Kidney (tissue), 14 donors: Measurements from ENCODE around the gene GFI1. TPM values are rescaled to one million over a fixed set of nuclear protein-coding genes. Genes with fewer than 3 reads are reported as not detected.

ENCODE experiments used
- DNase-seq, 5 donors: peaks; one replicate each; pipeline ENCODE4 v3.0.0-alpha.2; 2013 to 2020
- FAIRE-seq: peaks from 2 replicates; lab custom pipeline; 2012; peaks lifted over from hg19 to GRCh38; lab: Jason Lieb, UNC
- H3K27ac ChIP-seq, 2 donors: one replicate each; pipeline ENCODE4 v1.7.0; 2013; ENCODE audit warnings: low read depth in 2 of 2, low read length in 2 of 2, inconsistent platforms in 1 of 2
- H3K27me3 ChIP-seq: one replicate; pipeline ENCODE4 v1.7.1; 2013; ENCODE audit warnings: low read length, inconsistent platforms; ENCODE audit not compliant: control insufficient read depth, insufficient read depth
- H3K36me3 ChIP-seq, 3 donors: one replicate each; pipeline versions ENCODE4 v1.7.0 to v1.7.1; 2013; ENCODE audit warnings: low read length in 3 of 3, control low read depth in 1 of 3, inconsistent platforms in 1 of 3; ENCODE audit not compliant: insufficient read depth in 3 of 3, control insufficient read depth in 2 of 3
- H3K4me1 ChIP-seq, 3 donors: one replicate each; pipeline versions ENCODE4 v1.7.0 to v1.7.1; 2013; ENCODE audit warnings: low read length in 3 of 3, inconsistent platforms in 1 of 3, low read depth in 1 of 3; ENCODE audit not compliant: control insufficient read depth in 2 of 3, insufficient read depth in 2 of 3
- H3K4me3 ChIP-seq, 3 donors: one replicate each; pipeline versions ENCODE4 v1.7.0 to v1.8.1; 2013; ENCODE audit warnings: low read length in 3 of 3, control low read depth in 1 of 3, inconsistent platforms in 1 of 3
- H3K9ac ChIP-seq, 3 donors: one replicate each; pipeline versions ENCODE4 v1.7.0 to v1.7.1; 2013; ENCODE audit warnings: low read length in 3 of 3, control low read depth in 1 of 3, inconsistent platforms in 1 of 3
- H3K9me3 ChIP-seq, 3 donors: one replicate each; pipeline versions ENCODE4 v1.7.0 to v1.7.1; 2013; ENCODE audit warnings: low read length in 3 of 3, control low read depth in 1 of 3, inconsistent platforms in 1 of 3; ENCODE audit not compliant: control insufficient read depth in 2 of 3, insufficient read depth in 1 of 3
- CTCF ChIP-seq: IDR thresholded peaks from 3 replicates; pipeline ENCODE4 v1.5.1; 2012; ENCODE audit warnings: mild to moderate bottlenecking, moderate library complexity, borderline replicate concordance; ENCODE audit not compliant: insufficient read depth; ENCODE audit errors: extremely low read depth
- intact Hi-C: fragments of 100-400 bp; cut with DNase I; formaldehyde crosslinking; loops from one replicate; pipeline ENCODE4 v1.11.1; 2022
- polyA plus RNA-seq: library from polyadenylated mRNA; stranded (reverse); fragments of 350-450 nt; fragmentation: Illumina TruSeq; extraction: RNeasy Lipid Tissue Mini Kit (QIAGEN cat#74804); gene quantifications from one replicate; pipeline ENCODE4 v1.2.3, GENCODE V29; 2014; ENCODE audit warnings: low read depth, low replicate concordance; ENCODE audit not compliant: insufficient read depth
- total RNA-seq: library from RNA; stranded (reverse); fragmentation: NEBNext Ultra II Directional; extraction: Animal tissue kit (Norgen Biotek cat#: 25700); gene quantifications from one replicate; pipeline ENCODE4 v1.2.1, GENCODE V29; 2021
- donor health status: control.
- donor health status: control.
- donor health status: control.
- donor health status: control.
- donor health status: control.
- donor health status: DM: yes; HTN: yes; CAD: no.
- donor health status: Normal renal cell carcinoma (clear cell type).

The GFI1 gene
- total and polyA plus RNA-seq, 2 donors from 2014 or later = 0.17 to 3.8 TPM

DNA sequence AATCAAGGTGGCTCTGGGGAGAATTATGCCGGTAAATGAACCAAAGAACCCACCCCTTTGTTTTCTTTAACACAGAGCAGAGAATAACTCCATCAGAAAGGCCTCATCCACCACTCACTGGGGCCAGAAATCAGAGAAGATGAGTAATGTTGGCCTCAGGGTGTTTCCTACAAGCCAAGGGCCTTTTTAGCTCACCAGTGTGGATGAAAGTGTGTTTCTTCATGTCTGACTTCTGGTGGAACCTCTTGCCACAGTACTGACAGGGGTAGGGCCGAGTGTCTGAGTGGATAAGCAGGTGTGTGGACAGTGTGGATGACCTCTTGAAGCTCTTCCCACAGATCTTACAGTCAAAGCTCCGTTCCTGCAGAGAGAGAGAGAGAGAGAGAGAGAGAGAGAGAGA is 8.3 kb downstream of the GFI1 start:
- no peak for TF ChIP-seq CTCF
- H3K27ac ChIP-seq = no peak overlapping the region
- no peaks in the 10 kb centered on the region for H3K9me3 ChIP-seq
- no peak for DNase-seq
- H3K27me3 ChIP-seq = peaks cover 49% of the 10 kb centered on the region
- no peak for FAIRE-seq
- H3K36me3 ChIP-seq = no peaks in the 10 kb centered on the region
- H3K4me1 ChIP-seq = peaks cover 0 to 16% (median 14%) of the 10 kb centered on the region in 3 donors
- intact Hi-C loops = no loop called here
- H3K9ac ChIP-seq = no peak overlapping the region
- H3K4me3 ChIP-seq = no peak overlapping the region

DNA sequence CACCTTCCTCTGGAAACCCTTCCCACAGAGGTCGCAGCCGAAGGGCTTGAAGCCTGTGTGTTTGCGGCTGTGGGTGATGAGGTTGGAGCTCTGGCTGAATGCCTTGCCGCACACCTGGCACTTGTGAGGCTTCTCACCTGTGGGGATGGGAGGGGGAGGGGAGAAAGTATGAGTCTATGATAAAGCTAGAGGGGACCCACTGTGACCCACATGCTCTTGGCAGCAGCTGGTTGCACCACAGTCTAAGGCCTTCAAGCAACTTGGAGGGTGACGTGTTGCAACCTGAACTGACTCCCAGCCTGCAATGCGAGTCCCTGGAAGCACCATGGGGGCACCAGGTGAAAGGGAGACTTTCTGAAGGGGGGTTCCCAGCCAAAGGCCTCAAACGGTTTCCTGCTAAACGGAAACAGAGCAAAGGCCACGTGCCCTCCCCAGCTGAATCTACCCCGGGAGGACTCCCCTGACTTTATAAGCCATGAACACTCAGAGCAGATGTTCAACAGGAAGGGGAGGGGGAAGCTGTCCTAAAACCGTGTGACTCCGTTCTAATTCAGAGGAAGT is 10.6 kb downstream of the GFI1 start:
- FAIRE-seq = no peak
- no peak overlapping the region for H3K9ac ChIP-seq

DNA sequence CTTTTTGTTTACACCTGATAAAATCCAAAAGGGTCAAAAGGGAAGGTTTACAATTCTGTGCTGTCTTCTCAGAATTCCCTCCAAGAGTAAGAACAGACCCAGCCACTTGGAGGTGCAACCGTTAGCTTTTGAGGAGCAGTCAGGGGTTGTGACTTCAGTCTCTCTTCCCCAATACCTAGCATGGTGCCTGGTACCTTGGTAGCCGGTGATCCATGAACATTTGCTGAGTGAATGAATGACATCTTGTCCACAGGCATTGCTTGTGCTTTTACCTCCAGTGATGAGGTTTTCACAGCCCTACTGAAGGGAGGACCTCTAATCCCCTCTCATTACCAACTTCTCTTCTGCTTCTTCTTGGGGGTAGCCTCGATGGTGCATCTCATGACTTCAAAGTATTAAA is 11.7 kb downstream of the GFI1 start:
- H3K4me3 ChIP-seq = no peak overlapping the region
- H3K27ac ChIP-seq = no peak overlapping the region
- TF ChIP-seq CTCF = no peak
- peaks cover 24% of the 10 kb centered on the region for H3K27me3 ChIP-seq
- H3K9me3 ChIP-seq = no peaks in the 10 kb centered on the region
- no peak overlapping the region for H3K9ac ChIP-seq
- H3K4me1 ChIP-seq = no peaks in the 10 kb centered on the region
- DNase-seq = no peak
- intact Hi-C loops = no loop called here
- no peaks in the 10 kb centered on the region for H3K36me3 ChIP-seq
- FAIRE-seq = no peak

More for the DNA sequence above, 10.6 kb downstream of the GFI1 start:
- Histone ChIP-seq H3K27ac (no peak overlapping the region), H3K4me3 (no peak overlapping the region), H3K27me3 (peaks cover 32% of the 10 kb centered on the region), H3K9me3 (no peaks in the 10 kb centered on the region), H3K4me1 (peaks cover 0 to 3% (median 1%) of the 10 kb centered on the region in 3 donors), H3K36me3 (no peaks in the 10 kb centered on the region)
- intact Hi-C loops = no loop called here
- peak in 4 of 5 donors; percentile 13 to 32 (median 16) for DNase-seq
- no peak for TF ChIP-seq CTCF
